Measurements from ENCODE around the gene RELN. TPM values are rescaled to one million over a fixed set of nuclear protein-coding genes. Genes with fewer than 3 reads are reported as not detected.

Gene RELN
- total and polyA plus RNA-seq, 9 of the 15 experiments (the other 6 are each of a cell fraction or from before 2014, with no cell fraction given) = 12.9 to 43.2 (median 18.1) TPM

GRCh38 chr7:103541026-103541425 lies 448.4 kb downstream of the RELN start:
- peaks cover 7% of the 10 kb centered on the region; the same call in 1 of the 3 replicates for H3K36me3 ChIP-seq (ENCODE audit: control insufficient read depth, insufficient read depth, low read length)
- H3K27me3 ChIP-seq (ENCODE audit: control insufficient read depth in 2 of 2, insufficient read depth in 2 of 2, low read length in 2 of 2) = no peaks in the 10 kb centered on the region
- FAIRE-seq (no peak), ATAC-seq (peak; percentile 21; the same call in 1 of the 3 replicates), DNase-seq (ENCODE audit: extremely low read depth in 1 of 4, low spot score in 3 of 4) (no peak)
- CTCF ChIA-PET (ENCODE audit: low intra/inter-chr PET ratio) = no interaction called here
- no peak overlapping the region for H3K4me2 ChIP-seq (ENCODE audit: insufficient read depth, low read length)
- 46% methylated on average over 4 of the region's 4 CpGs for WGBS (ENCODE audit: insufficient coverage, low coverage, missing lambda C conversion rate)
- no peaks in the 10 kb centered on the region for H3K79me2 ChIP-seq (ENCODE audit: control insufficient read depth, insufficient read depth, low read length)
- in situ Hi-C loops (cut with MboI) = no loop called here
- intact Hi-C loops (cut with micrococcal nuclease) = no loop called here
- peak overlapping the region; percentile 76; the same call in 1 of the 2 replicates for H2AFZ ChIP-seq (ENCODE audit: low read depth, low read length)
- no peaks in the 10 kb centered on the region for H4K20me1 ChIP-seq (replicated peaks; ENCODE audit: control insufficient read depth, insufficient read depth, low read length)
- no peak overlapping the region for H3K4me3 ChIP-seq
- no peaks in the 10 kb centered on the region for H3K9me1 ChIP-seq (ENCODE audit: control insufficient read depth, insufficient read depth, low read length)
- no peaks in the 10 kb centered on the region for H3K9me3 ChIP-seq (replicated peaks; ENCODE audit: control insufficient read depth, insufficient read depth, low read depth, low read length)
- TF ChIP-seq ZNF395 (CRISPR knock-in tag; IDR thresholded peaks at IDR 0.05) (no peak), CBX1 (IDR thresholded peaks at IDR 0.05; ENCODE audit: low read depth) (no peak), RBM34 (IDR thresholded peaks at IDR 0.05; ENCODE audit: borderline replicate concordance, insufficient read depth, low read length) (no peak), KLF10 (CRISPR knock-in tag; IDR thresholded peaks at IDR 0.05) (no peak), HEY1 (CRISPR knock-in tag; IDR thresholded peaks at IDR 0.05; ENCODE audit: borderline replicate concordance) (no peak), CC2D1A (IDR thresholded peaks at IDR 0.05) (no peak), E2F6 (IDR thresholded peaks at IDR 0.05; ENCODE audit: borderline replicate concordance in 1 of 2, extremely low read depth in 1 of 2, insufficient read depth in 1 of 2, insufficient read length in 1 of 2, low read depth in 1 of 2, low read length in 1 of 2, poor library complexity in 1 of 2, severe bottlenecking in 1 of 2) (no peak), NCOA6 (IDR thresholded peaks at IDR 0.05) (no peak), ZNF143 (CRISPR knock-in tag; IDR thresholded peaks at IDR 0.05) (no peak), ZNF384 (IDR thresholded peaks at IDR 0.05; ENCODE audit: low read depth, low read length) (no peak)
- TF ChIP-seq, protein P1, sequence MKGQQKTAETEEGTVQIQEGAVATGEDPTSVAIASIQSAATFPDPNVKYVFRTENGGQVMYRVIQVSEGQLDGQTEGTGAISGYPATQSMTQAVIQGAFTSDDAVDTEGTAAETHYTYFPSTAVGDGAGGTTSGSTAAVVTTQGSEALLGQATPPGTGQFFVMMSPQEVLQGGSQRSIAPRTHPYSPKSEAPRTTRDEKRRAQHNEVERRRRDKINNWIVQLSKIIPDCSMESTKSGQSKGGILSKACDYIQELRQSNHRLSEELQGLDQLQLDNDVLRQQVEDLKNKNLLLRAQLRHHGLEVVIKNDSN (CRISPR knock-in tag; IDR thresholded peaks at IDR 0.05) = no peak
- TF ChIP-seq, protein P2, sequence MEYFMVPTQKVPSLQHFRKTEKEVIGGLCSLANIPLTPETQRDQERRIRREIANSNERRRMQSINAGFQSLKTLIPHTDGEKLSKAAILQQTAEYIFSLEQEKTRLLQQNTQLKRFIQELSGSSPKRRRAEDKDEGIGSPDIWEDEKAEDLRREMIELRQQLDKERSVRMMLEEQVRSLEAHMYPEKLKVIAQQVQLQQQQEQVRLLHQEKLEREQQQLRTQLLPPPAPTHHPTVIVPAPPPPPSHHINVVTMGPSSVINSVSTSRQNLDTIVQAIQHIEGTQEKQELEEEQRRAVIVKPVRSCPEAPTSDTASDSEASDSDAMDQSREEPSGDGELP (CRISPR knock-in tag; IDR thresholded peaks at IDR 0.05; ENCODE audit: borderline replicate concordance) = no peak
- no peak overlapping the region for H3K27ac ChIP-seq (ENCODE audit: extremely low read depth, low read depth, low read length)
- no TSS peak for BruUV-seq (replicated peaks)
- H3K4me1 ChIP-seq (replicated peaks in 1 of 2; ENCODE audit: control insufficient read depth in 2 of 2, insufficient read depth in 2 of 2, low read length in 2 of 2) = peaks cover 3 to 9% of the 10 kb centered on the region in 2 experiments; a peak in 4 of 5 replicates
- peak overlapping the region in 1 of 2 experiments; percentile 62; a peak in 2 of 4 replicates for H3K9ac ChIP-seq (ENCODE audit: insufficient read depth in 1 of 2, low read depth in 2 of 2, low read length in 2 of 2)
- POLR2A ChIA-PET = no interaction called here
